ENCODE measurements around the gene GSK3B.

Gene GSK3B

GRCh38 chr3:120028271-120029047 lies 65.8 kb downstream of the GSK3B start:
- no peak overlapping the region for H3K4me3 ChIP-seq (ENCODE audit: low read depth, low read length)
- TF ChIP-seq, protein P1, sequence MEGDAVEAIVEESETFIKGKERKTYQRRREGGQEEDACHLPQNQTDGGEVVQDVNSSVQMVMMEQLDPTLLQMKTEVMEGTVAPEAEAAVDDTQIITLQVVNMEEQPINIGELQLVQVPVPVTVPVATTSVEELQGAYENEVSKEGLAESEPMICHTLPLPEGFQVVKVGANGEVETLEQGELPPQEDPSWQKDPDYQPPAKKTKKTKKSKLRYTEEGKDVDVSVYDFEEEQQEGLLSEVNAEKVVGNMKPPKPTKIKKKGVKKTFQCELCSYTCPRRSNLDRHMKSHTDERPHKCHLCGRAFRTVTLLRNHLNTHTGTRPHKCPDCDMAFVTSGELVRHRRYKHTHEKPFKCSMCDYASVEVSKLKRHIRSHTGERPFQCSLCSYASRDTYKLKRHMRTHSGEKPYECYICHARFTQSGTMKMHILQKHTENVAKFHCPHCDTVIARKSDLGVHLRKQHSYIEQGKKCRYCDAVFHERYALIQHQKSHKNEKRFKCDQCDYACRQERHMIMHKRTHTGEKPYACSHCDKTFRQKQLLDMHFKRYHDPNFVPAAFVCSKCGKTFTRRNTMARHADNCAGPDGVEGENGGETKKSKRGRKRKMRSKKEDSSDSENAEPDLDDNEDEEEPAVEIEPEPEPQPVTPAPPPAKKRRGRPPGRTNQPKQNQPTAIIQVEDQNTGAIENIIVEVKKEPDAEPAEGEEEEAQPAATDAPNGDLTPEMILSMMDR (IDR thresholded peaks at IDR 0.05; ENCODE audit: low read depth, low read length) = no peak

DNA sequence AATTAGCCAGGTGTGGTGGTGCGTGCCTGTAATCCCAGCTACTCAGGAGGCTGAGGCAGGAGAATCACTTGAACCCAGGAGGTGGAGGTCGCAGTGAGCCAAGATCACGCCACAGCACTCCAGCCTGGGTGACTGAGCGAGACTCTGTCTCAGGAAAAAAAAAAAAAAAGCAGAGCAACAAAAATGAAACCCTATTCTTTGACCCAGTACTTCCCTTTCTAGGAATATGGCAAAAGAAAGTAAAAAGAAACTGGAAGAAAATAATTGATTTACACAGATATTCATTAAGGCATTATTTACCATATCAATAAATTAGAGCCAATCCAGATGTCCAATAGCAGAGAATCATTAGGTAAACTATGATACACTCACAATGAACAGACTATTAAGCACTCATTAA lies 67.0 kb downstream of the GSK3B start:
- TF ChIP-seq, protein P1 (IDR thresholded peaks at IDR 0.05; ENCODE audit: low read depth, low read length) = no peak
- no peak overlapping the region for H3K4me3 ChIP-seq (ENCODE audit: low read depth, low read length)

DNA sequence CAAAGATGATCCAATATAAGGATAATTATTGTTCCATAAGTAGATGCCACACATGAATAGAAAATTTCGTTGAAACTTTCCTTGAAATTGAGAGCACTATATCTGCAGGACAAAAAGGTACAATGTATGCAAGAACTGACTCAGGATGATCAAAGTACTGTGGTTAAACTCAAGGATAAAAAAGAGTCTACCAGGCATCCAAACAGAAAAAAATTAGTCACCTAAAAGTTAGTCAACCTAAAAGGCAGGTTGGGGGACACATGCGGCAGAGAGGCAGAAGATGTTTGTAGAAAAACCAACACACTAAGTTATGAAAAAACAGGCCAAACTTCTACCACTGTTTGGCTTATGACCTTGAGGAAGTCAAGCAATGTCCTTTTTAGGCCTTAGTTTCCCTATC lies 68.7 kb downstream of the GSK3B start:
- TF ChIP-seq, protein P1 (IDR thresholded peaks at IDR 0.05; ENCODE audit: low read depth, low read length) = no peak

DNA sequence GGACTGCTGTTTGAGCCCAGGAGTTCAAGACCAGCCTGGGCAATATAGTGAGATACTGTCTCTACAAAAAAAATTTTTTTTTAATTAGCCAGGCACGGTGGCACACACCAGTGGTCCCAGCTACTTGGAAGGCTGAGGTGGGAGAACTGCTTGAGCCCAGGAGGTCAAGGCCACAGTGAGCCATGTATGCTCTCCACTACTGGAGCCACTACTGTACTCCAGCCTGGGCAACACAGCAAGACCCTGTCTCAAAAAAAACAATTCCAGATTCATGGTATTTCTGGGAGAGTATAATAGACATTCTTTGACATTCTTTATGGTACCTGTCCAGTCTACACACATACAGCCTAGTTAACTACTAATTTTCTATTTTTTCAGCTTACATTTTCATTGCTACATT lies 70.1 kb downstream of the GSK3B start:
- no peak overlapping the region for H3K4me3 ChIP-seq (ENCODE audit: low read depth, low read length)
- TF ChIP-seq, protein P1 (IDR thresholded peaks at IDR 0.05; ENCODE audit: low read depth, low read length) = no peak

More for the DNA sequence above, 68.7 kb downstream of the GSK3B start:
- no peak overlapping the region for H3K4me3 ChIP-seq (ENCODE audit: low read depth, low read length)

DNA sequence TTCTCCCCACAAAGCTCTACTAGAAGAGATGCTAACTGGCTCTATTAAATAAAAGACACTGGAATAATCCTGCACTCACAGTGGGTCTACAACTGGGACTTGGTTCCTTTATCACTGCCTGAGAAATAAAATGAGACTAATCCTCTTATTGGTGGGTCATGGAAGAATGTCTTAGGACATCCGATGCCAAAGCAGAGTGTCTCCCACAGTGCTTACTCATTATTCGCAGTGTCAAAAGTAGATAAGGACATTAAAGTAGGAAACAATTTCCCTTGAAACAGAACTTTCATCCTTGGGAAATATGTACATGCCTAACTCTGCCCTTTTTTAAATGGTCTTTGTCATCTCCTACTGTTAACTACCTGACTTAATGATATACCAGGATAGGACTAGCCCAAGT lies 71.5 kb downstream of the GSK3B start:
- TF ChIP-seq, protein P1 (IDR thresholded peaks at IDR 0.05; ENCODE audit: low read depth, low read length) = no peak
- H3K4me3 ChIP-seq (ENCODE audit: low read depth, low read length) = no peak overlapping the region

GRCh38 chr3:120021523-120021922 lies 72.7 kb downstream of the GSK3B start:
- H3K4me3 ChIP-seq (ENCODE audit: low read depth, low read length) = no peak overlapping the region
- TF ChIP-seq, protein P1 (IDR thresholded peaks at IDR 0.05; ENCODE audit: low read depth, low read length) = no peak

DNA sequence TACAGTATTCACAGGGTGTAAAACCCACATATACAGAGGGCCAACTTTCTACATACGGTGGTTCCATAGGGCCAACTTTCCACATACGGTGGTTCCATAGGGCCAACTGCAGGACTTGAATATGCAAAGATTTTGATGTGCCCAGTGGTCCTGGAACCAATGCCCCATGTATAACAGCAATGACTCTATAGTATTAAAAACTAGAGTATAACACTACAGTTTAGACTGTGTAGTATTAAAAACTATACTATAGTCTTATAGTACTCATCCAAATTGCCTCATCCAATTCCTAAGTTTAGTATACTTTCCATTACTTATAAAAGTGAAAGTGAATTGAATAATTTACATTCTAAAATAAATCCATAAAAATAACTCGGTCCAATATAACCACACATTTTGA lies 75.9 kb downstream of the GSK3B start:
- H3K4me3 ChIP-seq (ENCODE audit: low read depth, low read length) = no peak overlapping the region
- TF ChIP-seq, protein P1 (IDR thresholded peaks at IDR 0.05; ENCODE audit: low read depth, low read length) = no peak

Data from WI38 (cell line).